LNCaP clone FGC (cell line): ENCODE data around the gene RGS6.

Experiments
- DNase-seq: peaks from one replicate; pipeline ENCODE4 v3.0.0-alpha.2; 2011; ENCODE audit warnings: low read depth
- H3K4me3 ChIP-seq: 2 replicates; pipeline ENCODE4 v1.5.1; 2011; ENCODE audit warnings: mild to moderate bottlenecking, low read depth, low read length, control low read depth
- TF ChIP-seq, protein P1 (sequence below): IDR thresholded peaks from 2 replicates; pipeline ENCODE4 v1.5.1; 2012; ENCODE audit warnings: mild to moderate bottlenecking; ENCODE audit not compliant: control insufficient read depth, insufficient read depth; ENCODE audit errors: extremely low read depth

The RGS6 gene

GRCh38 chr14:72033365-72033764, 101.1 kb downstream of the RGS6 start:
- H3K4me3 ChIP-seq: no peak overlapping the region
- DNase-seq: no peak
- TF ChIP-seq, protein P1, sequence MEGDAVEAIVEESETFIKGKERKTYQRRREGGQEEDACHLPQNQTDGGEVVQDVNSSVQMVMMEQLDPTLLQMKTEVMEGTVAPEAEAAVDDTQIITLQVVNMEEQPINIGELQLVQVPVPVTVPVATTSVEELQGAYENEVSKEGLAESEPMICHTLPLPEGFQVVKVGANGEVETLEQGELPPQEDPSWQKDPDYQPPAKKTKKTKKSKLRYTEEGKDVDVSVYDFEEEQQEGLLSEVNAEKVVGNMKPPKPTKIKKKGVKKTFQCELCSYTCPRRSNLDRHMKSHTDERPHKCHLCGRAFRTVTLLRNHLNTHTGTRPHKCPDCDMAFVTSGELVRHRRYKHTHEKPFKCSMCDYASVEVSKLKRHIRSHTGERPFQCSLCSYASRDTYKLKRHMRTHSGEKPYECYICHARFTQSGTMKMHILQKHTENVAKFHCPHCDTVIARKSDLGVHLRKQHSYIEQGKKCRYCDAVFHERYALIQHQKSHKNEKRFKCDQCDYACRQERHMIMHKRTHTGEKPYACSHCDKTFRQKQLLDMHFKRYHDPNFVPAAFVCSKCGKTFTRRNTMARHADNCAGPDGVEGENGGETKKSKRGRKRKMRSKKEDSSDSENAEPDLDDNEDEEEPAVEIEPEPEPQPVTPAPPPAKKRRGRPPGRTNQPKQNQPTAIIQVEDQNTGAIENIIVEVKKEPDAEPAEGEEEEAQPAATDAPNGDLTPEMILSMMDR: no peak

GRCh38 chr14:72040528-72040927, 108.3 kb downstream of the RGS6 start:
- DNase-seq: no peak
- no peak overlapping the region for H3K4me3 ChIP-seq
- TF ChIP-seq, protein P1: no peak

DNA sequence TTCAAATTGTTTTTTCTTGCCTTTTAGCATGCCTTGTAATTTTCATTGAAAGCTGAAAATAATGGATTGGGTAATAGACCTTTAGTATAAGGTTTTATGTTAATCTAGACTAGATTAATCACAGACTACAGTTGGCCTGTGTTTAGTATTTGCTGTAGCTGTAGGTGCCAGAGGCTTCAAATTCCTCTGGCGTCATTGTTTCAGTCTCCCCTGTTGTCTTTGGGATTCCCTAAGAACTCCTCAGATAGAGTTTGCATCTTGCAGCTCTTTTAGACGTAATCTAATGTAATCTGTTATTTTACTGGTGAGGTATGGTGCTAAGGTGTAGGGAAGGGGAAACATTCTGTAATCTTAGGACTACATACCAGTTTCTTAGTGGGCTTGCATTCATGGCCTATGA, 113.0 kb downstream of the RGS6 start:
- no peak for DNase-seq
- H3K4me3 ChIP-seq: no peak overlapping the region
- TF ChIP-seq, protein P1: no peak

DNA sequence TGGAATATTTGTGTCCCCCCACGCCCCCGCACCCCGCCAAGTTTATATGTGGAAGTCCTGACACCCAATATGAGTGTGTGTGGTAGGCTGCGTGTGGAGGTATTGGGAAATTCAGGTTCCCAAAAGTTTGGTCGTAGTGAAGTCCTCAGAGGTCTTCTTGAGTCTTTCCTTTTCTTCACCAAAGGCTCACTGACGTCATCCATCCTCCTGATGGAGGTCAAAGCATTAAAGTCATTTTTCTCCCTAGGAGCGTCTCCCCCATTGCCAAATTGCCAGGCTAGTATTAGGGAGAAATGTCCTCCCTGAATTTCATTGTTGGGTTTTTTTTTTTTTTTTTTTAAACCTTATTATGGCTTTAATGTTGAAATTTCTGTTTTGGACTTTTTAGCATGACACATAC, 113.7 kb downstream of the RGS6 start:
- no peak for DNase-seq
- TF ChIP-seq, protein P1: no peak
- H3K4me3 ChIP-seq: no peak overlapping the region

DNA sequence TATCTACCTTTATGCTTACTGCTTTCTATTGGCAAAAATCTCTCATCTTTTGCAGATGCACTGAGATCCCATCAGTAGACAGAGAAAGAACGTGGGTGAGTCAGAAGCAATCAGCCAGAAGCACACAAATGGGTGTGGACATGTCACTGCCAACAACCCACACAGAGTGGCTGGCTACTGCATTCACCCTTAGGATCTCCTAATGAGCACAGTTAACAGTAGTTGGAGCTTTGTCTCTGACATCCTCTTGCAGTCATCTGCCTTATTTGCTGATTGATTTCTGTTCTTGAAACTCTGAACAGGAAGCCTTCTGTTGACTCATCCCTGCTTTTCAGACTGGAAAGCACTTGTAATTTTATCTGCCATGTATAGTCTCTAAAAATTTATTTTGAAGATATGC, 117.2 kb downstream of the RGS6 start:
- no peak for DNase-seq
- TF ChIP-seq, protein P1: no peak
- no peak overlapping the region for H3K4me3 ChIP-seq

- TF ChIP-seq, protein P1: no peak
- H3K4me3 ChIP-seq: no peak overlapping the region
- no peak for DNase-seq
These were observed 120.1 kb downstream of the RGS6 start for GRCh38 chr14:72052356-72052755.

DNA sequence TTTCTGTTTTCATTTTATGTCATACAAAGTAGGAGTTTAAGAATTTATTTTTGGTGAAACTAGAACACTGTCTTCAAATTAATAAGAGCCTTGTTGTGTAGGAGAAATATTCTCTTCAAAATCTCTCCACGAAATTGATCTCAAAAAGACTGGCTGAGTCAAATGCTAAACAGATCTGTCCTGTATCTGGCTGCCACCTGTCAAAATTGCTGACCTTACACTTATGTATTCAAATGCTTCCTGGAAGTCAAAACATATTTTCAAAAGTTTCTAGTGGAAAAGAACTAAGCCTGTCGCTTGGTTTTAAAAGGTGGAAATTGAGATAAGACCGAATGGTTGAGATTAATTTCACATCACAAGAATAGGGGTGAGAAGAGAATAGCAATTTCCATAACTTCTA, 121.4 kb downstream of the RGS6 start:
- TF ChIP-seq, protein P1: no peak
- DNase-seq: no peak
- H3K4me3 ChIP-seq: no peak overlapping the region
